Activated CD8-positive, alpha-beta memory T cell treated with anti-CD3 and anti-CD28 coated beads, Interleukin-2, amount 50 U/mL, for 48 hours (primary cell): ENCODE measurements around the gene NCBP2.
"Not testable (repeated sequence)": the region's sequence is repeated elsewhere in the genome, so short reads cannot be mapped to it uniquely, and the experiment has no call there.

Source experiments
- DNase-seq: peaks from one replicate; pipeline ENCODE4 v3.0.0-alpha.2; 2020

Gene NCBP2

GRCh38 chr3:196967412-196968232 lies 25.3 kb upstream of the NCBP2 start:
- no peak for DNase-seq

DNA sequence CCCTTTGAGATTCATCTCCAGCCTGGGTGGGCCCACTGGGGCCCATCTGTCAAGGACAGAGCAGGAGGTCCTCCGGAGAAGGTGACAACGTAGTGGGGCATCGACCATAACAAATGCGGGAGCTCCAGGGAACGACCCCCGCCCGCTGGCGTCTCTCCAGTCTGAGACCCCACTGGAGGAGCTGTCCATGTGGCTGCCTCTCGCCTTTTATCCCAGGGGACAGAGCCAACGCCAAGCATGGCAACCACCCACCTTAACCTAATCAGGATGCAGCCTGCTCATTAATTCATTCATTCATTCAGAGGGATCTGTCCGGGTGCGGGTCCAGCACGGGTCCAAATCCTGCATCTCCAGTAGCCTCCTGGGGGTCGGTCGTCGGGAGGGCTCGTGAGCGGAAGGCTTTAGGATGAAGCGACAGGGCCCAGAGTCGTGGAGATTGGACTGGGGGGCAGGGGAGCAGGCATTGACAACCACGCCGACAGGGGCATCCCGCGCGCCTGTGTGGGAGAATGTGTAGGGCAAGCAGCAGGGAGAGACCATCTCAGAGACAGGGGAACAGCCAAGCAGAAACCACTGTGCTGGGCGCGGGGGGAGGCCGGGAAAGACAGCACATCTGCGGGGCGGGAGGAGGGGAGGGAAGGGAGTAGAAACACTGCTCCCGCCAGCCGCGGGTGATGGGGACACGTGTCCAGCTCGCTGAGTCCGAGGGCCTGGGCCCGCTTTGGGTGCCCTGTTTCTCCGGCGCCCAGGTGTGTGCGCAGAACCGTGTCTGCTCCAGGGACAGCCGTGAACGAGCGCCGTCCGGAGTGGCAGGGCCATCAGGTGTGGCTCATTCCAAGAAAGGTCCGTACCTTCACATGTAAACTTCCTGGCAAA lies 24.4 kb upstream of the NCBP2 start:
- DNase-seq = no peak

DNA sequence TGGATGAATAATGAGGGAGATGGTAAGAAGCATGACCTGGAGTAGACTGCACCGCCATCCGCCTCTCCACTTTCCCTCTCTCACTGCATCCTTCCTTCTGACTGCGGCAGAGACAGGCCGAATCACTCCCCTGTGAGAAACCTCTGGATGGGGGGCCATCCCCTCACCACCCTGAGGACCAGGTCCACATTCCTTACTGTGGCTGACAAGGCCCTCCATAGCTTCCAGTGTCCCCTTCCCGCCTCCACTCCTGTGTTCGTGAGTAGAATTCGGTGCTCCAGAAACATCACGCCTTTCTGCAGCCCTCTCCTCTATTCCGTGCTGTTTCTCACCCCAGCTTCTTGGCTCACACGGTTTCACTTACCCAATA lies 23.5 kb upstream of the NCBP2 start:
- DNase-seq = peak; percentile 33

- DNase-seq = peak; percentile 13
Observed at GRCh38 chr3:196965112-196965803, 22.9 kb upstream of the NCBP2 start.

DNA sequence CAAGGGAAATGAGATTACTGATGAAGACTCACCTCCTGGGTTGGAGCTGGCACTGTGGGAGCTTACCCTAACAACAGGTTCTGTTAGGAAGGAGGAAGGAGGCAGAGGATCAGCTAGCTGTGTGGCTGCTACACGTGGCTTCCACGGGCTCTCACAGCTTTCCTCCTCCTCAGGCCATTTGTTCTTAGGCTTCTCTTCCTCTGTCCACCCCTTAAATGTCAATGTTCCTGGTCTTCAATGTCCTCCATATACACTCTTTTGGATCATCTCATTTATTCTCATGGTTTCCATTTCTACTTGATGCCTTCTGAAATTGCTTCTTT lies 21.3 kb upstream of the NCBP2 start:
- peak; percentile 30 for DNase-seq

- DNase-seq = peak; percentile 6
Observed at GRCh38 chr3:196962930-196963630, 20.8 kb upstream of the NCBP2 start.

DNA sequence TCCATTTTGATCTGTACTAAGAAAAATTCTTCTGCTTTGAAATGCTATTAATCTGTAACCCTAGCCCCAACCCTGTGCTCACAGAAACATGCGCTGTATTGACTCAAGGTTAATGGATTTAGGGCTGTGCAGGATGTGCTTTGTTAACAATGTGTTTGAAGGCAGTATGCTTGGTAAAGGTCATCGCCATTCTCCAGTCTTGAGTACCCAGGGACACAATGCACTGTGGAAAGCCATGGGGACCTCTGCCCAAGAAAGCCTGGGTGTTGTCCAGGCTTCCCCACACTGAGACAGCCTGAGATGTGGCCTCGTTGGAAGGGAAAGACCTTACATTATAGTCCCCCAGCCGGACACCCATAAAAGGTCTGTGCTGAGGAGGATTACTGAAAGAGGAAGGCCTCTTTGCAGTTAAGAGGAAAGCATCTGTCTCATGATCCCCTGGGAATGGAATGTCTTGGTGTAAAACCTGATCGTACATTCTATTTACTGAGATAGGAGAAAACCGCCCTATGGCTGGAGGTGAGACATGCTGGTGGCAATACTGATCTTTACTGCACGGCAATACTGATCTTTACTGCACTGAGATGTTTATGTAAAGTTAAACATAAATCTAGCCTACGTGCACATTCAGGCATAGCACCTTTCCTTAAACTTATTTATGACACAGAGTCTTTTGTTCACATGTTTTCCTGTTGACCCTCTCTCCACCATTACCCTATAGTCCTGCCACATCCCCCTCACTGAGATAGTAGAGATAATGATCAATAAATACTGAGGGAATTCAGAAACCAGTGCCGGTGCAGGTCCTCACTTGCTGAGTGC lies 20.0 kb upstream of the NCBP2 start:
- DNase-seq = peak; percentile 32

DNA sequence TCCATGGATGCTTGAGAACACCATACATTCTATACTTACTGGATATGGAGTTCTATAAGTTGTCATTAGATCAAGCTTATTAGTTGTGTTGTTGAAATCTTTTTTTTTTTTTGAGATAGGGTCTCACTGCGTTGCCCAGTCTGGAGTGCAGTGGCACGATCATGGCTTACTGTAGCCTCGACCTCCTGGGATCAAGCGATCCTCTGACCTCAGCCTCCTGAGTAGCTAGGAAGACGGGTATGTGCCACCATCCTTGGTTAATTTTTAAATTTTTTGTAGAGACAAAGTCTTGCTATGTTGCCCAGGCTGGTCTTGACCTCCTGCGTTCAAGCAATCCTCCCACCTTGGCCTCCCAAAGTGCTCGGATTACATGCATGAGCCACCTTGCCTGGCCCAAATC lies 12.5 kb upstream of the NCBP2 start:
- DNase-seq = no peak

- no peak for DNase-seq
Observed at GRCh38 chr3:196951371-196951770, 9.0 kb upstream of the NCBP2 start.

- no peak for DNase-seq
Observed at GRCh38 chr3:196949750-196950149, 7.4 kb upstream of the NCBP2 start.

- DNase-seq = no peak
Observed at GRCh38 chr3:196949285-196949619, 6.9 kb upstream of the NCBP2 start.

- no peak for DNase-seq
Observed at GRCh38 chr3:196948442-196949284, 6.3 kb upstream of the NCBP2 start.

DNA sequence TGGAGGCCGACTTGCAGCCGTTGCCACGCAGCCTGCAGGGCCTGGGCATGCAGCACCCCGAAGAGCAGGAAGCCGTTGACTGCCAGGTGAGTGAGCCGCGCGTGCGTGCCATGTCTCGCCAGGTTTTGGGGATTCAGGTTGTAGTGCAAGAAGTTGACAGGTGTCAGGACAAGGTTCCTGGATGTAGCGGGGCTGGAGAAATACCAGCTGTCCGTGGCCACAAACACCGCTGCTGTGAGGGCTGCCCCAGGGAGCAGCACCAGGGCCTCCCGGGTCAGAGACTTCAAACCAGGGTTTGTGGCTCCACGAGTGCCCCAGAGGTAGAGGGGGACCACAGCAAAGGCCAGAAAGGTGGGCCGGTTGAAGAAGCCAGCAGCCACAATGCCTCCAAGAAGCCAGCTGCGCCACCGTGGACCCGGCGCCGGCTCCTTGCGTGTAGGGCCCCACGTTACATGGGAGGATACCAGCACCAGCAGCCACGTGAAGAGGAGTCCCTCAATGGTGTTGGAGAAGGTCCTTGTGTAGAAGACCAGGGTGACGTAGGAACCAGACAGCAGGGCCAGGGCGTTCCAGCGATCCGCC lies 5.6 kb upstream of the NCBP2 start:
- peak; percentile 44 for DNase-seq

- peak; percentile 48 for DNase-seq
Observed at GRCh38 chr3:196947136-196947859, 5.0 kb upstream of the NCBP2 start.

- not testable (repeated sequence) for DNase-seq
Observed at GRCh38 chr3:196944037-196944790, 1.9 kb upstream of the NCBP2 start.

- DNase-seq = peak; percentile 64
Observed at GRCh38 chr3:196942915-196943277, 568 bp upstream of the NCBP2 start.

GRCh38 chr3:196941729-196942225 lies 551 bp downstream of the NCBP2 start:
- DNase-seq = peak; percentile 85

DNA sequence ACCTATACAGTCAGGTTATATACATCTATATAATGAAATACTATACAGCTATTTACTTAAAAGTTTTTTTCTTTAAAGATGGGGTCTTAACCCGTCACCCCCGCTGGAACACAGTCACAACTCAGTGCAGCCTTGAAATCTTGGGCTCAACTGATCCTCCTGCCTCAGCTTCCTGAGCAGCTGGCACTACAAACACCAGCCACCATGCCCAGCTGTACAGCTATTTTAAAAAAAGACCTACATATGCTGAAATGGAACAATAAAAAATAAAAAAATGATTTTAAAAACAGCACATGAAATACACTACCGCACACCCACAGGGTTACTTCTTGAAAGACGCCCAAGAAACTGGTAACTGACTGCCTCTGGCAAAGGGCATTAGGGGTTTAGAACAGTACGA lies 3.8 kb downstream of the NCBP2 start:
- no peak for DNase-seq

DNA sequence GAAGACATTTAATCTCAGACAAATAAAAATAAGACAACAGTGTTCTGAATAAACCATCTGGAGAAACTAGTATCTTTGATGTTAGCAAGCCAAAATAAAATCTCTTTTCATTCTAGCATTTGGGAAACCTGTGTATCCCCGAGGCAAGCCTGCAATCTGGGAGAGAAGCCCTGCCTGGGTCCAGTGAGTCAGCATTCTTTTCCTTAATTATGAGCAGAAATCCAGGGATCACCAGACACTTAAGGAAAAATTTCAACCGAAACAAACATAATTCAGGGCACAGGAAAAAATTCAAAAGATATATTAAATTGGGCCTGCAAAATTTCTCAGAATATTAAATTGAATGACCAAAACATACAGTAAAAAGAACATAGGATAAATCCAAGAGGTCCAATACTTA lies 4.2 kb downstream of the NCBP2 start:
- no peak for DNase-seq
